COLO668 (cell line): Measurements from ENCODE around the gene CST9.
"Not testable (repeated sequence)": the region's sequence is repeated elsewhere in the genome, so short reads cannot be mapped to it uniquely, and the experiment has no call there.

Experiments
- DNase-seq: peaks from one replicate; lab custom pipeline; 2025; ENCODE audit not compliant: unreplicated experiment; lab: John Stamatoyannopoulos, UW

Gene CST9

DNA sequence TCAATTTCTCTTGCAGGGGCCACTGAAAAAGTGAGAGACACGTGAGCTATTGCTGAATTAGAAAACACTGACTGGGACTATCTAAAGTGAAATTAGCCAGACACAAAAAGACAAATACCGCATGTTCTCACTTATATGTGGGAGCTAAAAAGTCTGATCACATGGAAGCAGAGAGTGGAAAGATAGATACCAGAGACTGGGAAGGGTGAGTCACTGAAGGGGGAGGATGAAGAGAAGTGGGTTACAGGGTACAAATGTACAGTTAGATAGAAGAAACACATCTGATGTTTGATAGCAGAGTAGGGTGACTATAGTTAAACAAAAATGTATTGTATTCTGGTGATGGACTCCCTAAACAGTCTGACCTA lies 18.6 kb upstream of the CST9 start:
- DNase-seq = no peak

DNA sequence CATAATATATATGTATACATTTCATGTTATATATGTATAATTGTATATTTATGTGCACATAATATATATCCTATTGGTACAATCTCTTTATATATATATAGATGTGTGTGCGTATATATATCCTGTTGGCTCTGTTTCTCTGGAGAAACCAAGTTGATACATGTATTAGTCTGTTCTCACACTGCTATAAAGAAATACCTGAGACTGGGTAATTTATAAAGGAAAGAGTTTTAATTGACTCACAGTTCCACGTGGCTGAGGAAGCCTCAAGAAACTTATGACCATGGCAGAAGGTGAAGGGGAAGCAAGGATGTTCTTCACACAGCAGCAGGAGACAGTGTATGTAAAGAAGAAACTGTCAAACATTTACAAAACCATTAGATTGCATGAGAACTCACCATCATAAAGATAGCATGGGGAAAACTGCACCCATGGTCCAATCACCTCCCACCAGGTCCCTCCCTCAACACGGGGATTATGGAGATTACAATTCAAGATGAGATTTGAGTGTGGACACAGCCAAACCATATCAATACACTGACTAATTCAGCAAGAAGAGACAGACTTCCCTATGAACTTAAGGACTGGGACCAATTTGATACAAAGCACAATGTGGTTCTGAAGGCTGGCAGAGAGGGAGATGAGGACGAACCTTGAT lies 18.1 kb upstream of the CST9 start:
- DNase-seq = no peak

DNA sequence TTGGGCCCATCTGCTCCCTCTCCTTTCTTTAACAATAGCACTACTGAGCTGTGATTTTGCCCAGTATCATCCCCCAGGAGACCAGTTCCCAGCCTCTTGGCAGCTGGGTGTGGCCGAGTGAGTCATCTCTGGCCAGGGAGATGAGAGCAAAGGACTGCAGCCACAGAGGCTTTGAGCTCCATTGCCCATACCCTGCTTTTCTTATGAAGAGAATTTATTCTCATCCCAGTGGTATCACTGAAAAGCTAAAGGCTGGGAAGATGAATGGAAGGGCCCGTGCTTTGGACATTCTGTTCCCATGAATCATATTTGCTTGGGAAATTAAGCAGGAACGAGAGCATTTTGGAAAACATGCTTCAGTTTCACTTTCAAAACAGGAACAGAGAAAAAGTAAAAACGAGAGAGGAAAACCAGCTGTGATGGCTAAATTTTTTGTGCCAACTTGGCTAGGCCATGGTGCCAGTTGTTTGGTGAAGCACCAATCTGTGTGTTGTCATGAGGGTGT lies 17.2 kb upstream of the CST9 start:
- DNase-seq = peak; percentile 9

DNA sequence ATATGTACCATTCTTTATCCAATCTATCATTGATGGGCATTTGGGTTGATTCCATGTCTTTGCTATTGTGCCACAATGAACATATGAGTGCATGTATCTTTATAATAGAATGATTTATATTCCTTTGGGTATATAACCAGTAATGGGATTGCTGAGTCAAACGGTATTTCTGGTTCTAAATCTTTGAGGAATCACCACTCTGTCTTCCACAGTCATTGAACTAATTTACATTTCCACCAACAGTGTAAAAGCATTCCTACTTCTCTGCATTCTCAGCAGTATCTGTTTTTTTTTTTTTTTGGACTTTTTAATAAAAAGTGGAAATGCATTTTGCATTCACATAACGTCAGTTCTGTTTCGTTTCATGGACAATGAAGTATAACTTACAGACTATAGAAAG lies 16.7 kb upstream of the CST9 start:
- DNase-seq = not testable (repeated sequence)

DNA sequence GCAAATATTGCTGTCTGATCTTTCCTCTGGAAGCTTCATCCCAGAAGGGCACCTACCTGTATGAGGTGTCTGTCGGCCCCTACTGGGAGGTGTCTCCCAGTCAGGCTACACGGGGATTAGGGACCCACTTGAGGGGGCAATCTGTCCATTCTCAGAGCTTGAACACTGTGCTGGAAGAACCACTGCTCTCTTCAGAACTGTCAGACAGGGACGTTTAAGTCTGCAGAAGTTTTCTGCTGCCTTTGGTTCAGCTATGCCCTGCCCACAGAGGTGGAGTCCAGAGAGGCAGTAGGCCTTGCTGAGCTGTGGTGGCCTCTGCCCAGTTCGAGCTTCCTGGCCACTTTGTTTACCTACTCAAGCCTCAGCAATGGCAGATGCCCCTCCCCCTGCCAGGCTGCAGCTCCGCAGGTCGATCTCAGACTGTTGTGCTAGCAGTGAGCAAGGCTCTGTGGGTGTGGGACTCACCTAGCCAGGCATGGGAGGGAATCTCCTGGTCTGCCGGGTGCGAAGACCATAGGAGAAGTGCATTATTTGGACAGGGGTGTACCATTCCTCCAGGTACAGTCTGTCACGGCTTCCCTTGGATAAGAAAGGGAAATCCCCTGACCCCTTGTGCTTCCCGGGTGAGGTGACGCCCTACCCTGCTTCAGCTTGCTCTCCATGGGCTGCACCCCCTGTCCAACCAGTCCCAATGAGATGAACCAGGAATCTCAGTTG lies 15.1 kb upstream of the CST9 start:
- not testable (repeated sequence) for DNase-seq

DNA sequence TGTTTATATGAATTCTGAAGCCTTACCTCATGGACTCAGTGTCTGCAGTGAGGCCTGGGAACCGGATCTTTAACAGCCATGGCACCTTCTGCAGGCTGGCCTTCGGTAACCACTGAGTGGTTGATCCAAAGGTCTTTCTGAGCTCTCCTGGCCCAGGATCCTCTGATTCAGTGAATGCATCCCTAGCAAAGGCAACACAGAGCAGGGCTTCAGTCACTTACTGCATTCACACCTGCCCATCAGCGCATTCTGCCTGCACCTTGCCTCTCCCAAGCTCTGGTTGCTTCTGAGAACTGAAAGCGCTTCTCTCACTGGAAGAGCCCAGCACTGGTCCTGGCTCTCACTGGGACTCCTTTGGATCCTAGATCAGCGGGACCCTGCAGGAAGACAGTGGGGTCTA lies 8.4 kb upstream of the CST9 start:
- DNase-seq = no peak

DNA sequence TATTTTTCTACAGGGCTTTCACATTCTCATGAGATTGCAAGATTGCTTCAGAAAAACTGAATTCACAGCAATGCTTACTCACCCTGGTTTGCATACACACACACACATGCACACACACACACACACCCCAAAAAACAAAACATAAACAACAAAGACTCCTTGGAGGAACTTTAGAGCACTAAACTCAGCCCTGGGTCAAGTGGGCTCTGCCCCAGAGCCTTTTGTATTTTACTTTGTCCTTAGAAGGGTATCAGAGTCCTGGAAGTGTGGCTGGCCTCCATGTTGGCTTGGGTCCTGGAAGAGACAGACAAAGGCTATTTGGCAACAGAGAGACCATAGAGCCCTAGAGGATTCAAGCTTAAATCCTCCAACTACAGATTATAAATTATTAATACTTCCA lies 8.0 kb upstream of the CST9 start:
- no peak for DNase-seq

DNA sequence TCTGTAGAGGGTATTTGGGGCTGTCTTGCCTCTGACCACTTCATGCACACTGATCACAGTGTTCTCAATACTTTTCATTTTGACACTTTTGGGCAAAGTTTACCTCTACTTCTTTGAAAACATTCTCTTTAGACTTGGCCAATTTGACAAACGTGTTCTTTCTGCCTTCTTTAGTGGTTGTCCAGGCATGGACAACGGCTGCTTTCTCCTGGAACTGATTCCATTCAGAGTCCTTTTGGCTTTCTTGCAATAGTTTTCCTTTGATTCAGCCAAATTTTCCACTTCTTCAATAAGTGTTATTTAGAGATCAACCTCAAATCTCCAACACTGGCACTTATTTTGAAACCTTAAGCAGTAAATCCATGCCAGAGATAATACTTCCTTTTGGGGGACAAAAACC lies 6.7 kb upstream of the CST9 start:
- DNase-seq = no peak

DNA sequence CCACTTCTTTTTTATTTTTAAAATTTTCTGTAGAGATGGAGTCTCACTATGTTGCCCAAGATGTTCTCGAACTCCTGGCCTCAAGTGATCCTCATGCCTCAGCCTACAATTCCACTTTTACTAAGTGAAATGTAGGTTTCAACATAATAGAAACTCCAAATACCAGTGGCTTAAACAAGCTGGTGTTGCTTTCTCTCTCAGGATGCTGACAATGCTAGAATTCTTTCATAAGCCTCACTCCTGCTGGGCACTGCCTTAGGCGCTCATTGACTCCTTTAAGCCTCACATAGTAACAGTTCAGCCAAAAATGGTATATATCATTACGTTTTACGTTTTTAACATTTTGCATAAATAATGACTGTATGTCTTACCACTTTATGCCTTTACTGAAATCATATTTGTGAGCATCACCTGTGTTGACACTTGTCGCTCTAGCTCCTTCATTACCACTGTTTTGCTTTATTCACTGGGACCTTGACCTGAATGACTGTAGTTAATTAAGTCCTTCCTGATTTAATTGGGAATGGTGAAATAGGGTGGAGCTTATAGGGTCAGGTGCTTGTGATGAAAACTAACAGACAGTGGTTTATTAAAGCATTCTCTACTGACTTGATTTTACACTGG lies 3.9 kb upstream of the CST9 start:
- DNase-seq = no peak

DNA sequence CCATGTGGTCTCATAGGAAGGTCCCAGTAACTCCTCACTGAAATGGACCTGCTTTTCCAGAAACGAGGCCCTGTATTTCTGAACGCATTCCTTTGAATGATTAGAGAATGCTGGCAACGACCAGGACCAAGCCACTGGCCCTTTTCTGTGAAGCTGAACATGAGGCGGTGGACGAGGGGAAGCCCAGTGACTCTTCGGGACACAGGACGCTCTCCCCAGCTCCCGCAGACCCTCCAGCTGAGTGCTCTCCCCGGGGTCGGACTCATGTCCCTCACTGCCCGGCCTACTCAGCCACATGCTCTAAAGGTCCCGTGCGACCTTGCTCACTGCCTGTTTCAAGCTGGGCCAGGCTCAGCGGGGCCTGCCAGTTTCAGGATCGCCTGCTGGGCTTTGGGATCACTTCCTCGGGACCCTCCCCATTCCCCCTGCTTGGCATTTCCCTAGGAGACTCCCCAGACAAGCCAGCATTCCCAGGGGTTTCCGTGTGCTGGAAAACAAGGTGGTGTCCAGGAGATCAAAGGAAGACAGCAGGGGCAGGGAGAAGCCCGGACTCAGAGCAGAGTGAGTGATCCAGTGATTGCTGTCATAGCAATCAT lies 2.6 kb upstream of the CST9 start:
- no peak for DNase-seq

DNA sequence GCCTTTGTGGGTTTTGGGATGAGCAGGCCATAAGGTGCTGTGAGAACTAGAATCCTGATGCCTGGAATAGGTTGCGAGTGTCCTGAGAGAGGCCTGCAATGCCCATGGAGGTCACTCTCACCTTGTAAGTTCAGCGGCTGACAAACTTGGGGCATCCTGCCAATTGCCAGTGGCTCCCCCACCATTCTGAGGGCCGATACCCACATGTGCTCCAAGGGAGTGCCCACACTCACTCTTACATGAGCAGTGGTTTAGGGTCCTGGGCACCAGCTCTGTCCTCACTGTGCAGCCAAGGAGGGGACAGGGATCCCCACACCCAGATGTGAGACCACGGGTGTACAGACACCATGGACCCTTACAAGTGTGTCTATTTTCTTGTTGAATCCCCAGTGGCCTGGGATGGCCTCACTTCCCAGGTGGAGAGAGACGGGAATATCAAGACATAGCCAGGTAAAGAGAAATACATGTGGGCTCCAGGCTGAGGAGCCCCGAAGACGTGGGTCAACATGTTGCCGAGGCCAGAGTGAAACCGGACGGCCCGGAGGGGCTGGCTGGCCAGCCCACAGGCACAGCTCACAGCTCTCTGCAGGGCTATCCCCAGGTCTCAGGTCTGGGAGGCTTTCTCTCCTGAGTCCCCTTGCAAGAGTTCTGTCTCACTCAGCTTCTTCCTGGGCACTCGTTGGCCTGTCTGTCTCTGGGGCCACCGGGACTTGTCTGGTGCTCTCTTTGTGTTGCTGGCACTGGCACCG lies 2.0 kb upstream of the CST9 start:
- no peak for DNase-seq

DNA sequence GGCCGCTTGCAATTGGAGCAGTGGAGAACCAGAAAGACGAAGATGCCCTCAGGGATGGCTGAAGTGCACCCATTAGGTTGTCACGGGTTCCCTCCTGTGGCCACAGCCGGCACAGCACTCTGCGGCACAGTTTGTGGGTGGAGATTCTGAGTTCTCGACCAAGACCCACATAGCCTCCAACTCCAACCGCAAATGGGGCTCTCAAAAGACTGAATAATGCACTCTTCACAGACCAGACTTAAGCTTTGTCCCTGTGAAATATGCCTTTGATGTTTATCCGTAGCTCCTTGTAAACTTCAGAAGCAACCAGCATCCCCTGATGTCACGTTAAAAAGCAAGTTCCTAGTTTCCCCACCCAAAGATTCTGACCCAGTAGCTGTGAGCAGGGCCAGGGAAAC lies 934 bp upstream of the CST9 start:
- peak; percentile 58 for DNase-seq

DNA sequence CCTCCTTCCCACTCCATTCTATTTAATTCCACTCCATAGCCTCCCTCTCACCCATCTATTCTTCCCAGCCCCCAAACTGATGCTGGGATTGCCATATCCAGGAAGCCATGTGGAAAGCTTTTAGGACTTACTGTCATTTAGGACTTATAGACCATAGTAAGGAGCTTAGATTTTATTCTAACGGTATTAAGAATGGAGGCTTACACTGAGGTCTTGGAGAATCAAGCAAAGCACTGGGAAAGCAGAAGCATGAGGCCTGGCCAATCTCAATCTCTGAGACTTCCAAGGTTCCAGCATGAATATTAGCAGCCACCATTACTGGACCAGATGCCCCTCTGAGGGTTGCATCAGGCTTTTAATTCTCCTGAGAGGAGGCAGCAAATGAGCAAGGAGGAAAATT lies 1.4 kb downstream of the CST9 start:
- DNase-seq = no peak

DNA sequence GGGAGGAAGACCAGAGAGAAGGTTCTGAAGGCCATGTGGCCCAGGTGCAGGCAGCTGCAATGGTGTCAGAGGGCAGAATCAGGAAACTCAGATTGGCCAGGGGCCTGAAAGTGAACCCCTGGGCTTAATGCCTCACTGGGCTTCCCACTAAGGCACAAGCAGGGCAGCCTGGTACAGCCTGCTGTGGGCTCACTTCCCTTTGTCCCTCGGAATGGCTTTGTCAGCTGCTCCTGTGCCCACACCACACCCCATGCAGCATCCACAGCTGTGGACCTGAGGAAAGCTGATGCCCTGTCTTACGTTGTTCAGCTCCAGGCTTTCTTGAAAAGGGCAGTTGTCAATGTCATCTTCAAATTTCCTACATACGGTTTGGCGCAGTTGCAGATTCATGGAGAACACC lies 2.4 kb downstream of the CST9 start:
- DNase-seq = no peak

DNA sequence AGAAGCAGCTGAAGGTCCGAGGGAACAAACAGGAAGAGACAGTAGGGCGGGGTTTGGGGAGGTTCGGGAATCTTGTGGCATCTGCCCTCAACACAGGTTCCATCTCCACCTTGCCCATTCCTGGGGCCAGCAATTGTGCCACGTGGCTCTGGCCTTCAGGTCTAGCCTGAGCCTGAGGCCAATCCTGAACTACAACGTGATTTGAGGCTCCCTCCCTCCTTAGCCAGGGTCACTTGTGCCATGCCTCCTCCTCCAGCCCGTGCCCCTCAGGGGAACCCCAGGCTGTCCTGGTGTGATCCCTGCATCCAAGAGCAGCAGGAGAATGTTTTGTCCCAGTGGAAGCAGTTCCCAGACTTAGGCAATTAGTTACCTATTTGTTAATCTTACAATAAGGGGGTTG lies 3.0 kb downstream of the CST9 start:
- DNase-seq = no peak

DNA sequence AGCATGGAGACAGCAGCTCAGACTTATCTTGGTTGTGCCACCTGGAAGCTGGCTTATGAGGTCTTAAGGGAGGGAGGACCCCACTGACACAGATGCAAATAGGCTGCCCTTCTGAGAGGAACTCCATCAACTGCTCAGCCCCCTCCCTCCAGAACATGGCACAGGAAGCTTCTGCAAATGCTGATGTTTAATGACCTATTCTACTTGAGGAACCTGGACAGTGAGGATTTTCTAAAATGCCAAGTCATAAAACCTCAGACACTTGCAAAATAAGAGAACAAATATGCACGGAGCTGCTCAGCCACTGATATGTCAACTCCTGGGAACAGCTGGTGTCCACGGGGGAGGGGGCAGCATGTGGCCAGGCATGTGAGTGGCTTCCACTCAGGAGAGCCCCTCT lies 3.5 kb downstream of the CST9 start:
- no peak for DNase-seq

DNA sequence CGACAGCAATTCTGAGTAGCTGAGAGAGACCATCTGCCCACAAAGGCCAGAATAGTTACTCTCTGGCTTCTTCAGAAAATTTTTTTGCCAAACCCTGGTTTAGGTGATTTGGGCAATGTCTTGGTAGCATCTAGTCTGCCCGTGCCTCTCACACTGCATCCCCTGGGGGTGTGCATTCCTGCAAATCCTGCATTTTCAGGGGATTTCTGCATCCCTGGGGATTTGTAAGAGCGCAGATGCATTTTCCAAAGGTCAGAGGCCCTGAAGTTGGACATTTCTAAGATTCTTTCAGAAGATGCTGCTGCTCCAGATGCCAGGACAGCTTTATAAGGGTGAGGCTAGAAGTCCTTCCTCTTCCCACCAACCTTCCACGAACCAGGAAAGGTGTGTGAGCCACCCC lies 4.0 kb downstream of the CST9 start:
- no peak for DNase-seq

DNA sequence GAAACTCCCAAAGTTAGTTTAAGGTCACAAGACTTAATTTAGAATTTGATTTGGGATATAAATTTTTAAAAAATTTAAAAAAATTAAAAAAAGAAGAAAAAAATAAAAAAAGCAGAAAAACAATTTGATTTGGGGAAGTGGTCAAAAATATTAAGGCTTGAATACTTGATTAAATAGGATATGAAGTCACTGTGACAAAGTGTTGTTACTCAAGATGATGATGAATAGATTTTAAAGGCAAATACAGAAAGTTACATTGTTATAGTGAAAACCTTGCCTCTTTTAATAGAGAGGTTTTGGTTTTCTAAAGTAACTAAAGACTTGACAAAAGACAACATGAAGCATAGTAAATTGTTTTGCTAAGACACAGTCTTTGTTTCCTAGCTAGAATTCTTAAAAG lies 7.2 kb downstream of the CST9 start:
- no peak for DNase-seq

DNA sequence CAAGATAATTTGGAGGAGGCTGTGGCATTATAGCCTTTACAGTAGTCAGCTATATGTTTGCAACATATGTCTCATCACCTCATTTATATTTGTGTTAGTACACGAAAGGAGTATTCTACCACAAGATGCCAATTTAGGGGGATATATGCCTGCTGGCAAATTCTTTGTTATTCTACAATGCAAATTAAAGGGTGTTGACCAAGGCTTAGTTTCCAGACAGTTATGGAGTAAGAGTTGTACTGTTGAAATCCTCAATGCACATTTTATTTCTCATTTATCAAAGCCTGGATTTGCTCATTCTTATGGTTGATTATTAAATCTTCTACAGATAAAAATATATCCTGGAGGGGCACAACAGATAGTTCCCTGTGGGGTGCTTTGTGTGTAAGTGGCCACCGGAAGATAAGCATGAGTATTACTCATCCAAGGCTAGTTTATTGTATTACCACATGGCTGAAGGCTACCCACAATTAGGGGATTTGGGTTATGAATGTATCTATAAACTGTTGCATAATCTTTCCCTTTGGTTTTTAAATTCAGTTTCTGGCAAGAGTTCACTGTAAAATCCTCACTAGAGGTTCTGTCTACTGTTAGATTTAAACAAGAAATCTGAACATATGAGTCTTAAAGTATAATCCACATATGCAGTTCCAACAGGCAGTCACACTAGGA lies 9.0 kb downstream of the CST9 start:
- no peak for DNase-seq

DNA sequence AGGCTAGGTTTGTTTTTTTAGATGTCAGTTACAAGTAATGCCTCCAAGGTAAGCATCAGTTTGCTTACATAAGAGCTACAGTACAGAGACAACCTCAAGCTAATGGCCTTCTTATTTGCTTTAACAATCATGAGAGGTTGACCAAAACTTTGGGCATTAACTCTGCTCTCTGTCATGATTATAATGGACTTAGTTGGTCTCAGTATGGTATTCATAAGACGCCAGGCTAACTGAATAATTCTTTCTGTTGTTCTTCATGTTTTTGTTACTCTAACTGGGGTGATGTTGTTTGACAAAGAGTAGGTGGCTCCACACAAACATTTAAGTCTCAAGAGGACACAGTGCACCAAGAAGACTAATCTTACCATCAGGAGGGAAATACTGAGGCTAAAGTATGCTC lies 9.8 kb downstream of the CST9 start:
- no peak for DNase-seq
